Psoas muscle (tissue), 8 donors: ENCODE data around the gene OSBPL1A. TPM values are rescaled to one million over a fixed set of nuclear protein-coding genes. Genes with fewer than 3 reads are reported as not detected.

Experiments
- ATAC-seq, 4 donors: fragments of 200-7000 bp; cut with Tn5 transposase; one replicate each; pipeline ENCODE4 v1.9.1; 2020; ENCODE audit warnings: moderate library complexity in 3 of 4, mild to moderate bottlenecking in 2 of 4
- DNase-seq, 2 donors: peaks; one replicate each; pipeline ENCODE4 v3.0.0-alpha.2; 2020
- H3K27ac ChIP-seq: fragments of 200-600 bp; one replicate; pipeline ENCODE4 v1.8.0; 2022
- H3K27me3 ChIP-seq, 3 donors: fragments of 200-600 bp in 1 of 3; one replicate each; pipeline versions ENCODE4 v1.6.1 to v1.8.0; 2013 to 2022; ENCODE audit warnings: low read length in 2 of 3, mild to moderate bottlenecking in 2 of 3, moderate library complexity in 1 of 3; ENCODE audit not compliant: insufficient read depth in 3 of 3
- H3K36me3 ChIP-seq, 2 donors: fragments of 200-600 bp in 1 of 2; one replicate each; pipeline versions ENCODE4 v1.6.1 to v1.8.0; 2013 to 2022; ENCODE audit warnings: low read depth in 1 of 2, mild to moderate bottlenecking in 1 of 2, moderate library complexity in 1 of 2; ENCODE audit not compliant: insufficient read depth in 1 of 2
- H3K4me1 ChIP-seq: fragments of 200-600 bp; one replicate; pipeline ENCODE4 v1.8.0; 2022
- H3K4me3 ChIP-seq: fragments of 200-600 bp; one replicate; pipeline ENCODE4 v1.8.0; 2022; ENCODE audit warnings: mild to moderate bottlenecking
- H3K9me3 ChIP-seq: fragments of 200-600 bp; one replicate; pipeline ENCODE4 v1.8.0; 2022
- CTCF ChIP-seq: fragments of 200-600 bp; IDR thresholded peaks from one replicate; pipeline ENCODE4 v1.8.0; 2022; ENCODE audit warnings: antibody characterized with exemption
- WGBS, 3 donors: extraction: QIAGEN DNeasy Blood & Tissue Kit; methylation state at CpG; one replicate each; pipeline versions ENCODE4 v1.1.6 to v1.1.7; 2013; 5-methylcytosine and 5-hydroxymethylcytosine counted together
- intact Hi-C, 2 donors: fragments of 100-400 bp; cut with DNase I; formaldehyde crosslinking; loops; one replicate each; pipeline versions ENCODE4 v1.11.0 to v1.14.2; 2022
- polyA plus RNA-seq, 3 donors: library from polyadenylated mRNA; stranded (reverse); fragments of 200-250 nt; gene quantifications; one replicate each; pipeline ENCODE4 v1.2.3, GENCODE V29; 2013
- total RNA-seq, 4 donors: library from RNA; stranded (reverse); fragmentation: NEBNext Ultra II Directional in 2 of 4; extraction: Animal tissue kit (Norgen Biotek cat#: 25700) in 2 of 4; gene quantifications; one replicate each; pipeline versions ENCODE4 v1.2.1 to v1.2.4, GENCODE V29; 2021 to 2023
- donor health status: healthy with polysubstance abuse.
- donor health status: DM: no; HTN: no; CAD: no; lungs with moderate emphysema.
- donor health status: Bipolar disorder and iron deficiency.
- donor health status: healthy.
- donor health status: DM: yes; HTN: yes; CAD: no.
- donor health status: DM: no; HTN: no; CAD: no.
- donor health status: DM: no; HTN: no; CAD: no.
- donor health status: DM: yes; HTN: yes; CAD: no.

Gene OSBPL1A
- total and polyA plus RNA-seq, 7 donors: 13.7 to 87.8 (median 65.8) TPM

GRCh38 chr18:24244698-24245097 lies 152.9 kb downstream of the OSBPL1A start:
- intact Hi-C loops: no loop called here
- H3K4me3 ChIP-seq: no peak overlapping the region
- H3K4me1 ChIP-seq: peaks cover 30% of the 10 kb centered on the region
- TF ChIP-seq CTCF: no peak
- WGBS, 3 donors: 86 to 97% (median 93%) methylated on average over 5 of the region's 5 CpGs
- no peak for DNase-seq
- no peak for ATAC-seq
- H3K36me3 ChIP-seq: no peaks in the 10 kb centered on the region
- H3K27ac ChIP-seq: no peak overlapping the region
- no peaks in the 10 kb centered on the region for H3K9me3 ChIP-seq
- no peaks in the 10 kb centered on the region for H3K27me3 ChIP-seq

DNA sequence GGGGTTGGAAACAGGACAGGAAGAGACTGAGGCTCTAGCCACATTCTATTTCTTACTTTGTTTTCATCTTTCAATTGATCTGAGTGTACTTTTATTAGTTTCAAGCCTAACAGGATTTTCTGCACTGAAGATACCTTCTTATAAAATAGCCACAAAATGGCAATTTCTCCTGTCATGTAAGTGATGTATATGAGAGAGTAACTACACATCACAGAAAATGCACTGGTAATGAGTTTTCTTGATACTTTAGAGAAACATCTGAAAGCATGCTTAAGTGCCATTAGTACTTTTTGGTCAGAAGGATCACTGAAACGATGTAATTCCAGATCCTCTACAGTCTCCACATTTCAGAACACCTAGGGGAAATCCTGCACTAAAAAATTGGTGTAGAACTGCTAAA lies 153.9 kb downstream of the OSBPL1A start:
- DNase-seq: no peak
- Histone ChIP-seq H3K4me1 (peaks cover 22% of the 10 kb centered on the region), H3K36me3 (peaks cover 0 to 3% of the 10 kb centered on the region in 2 donors), H3K27me3 (no peaks in the 10 kb centered on the region), H3K27ac (no peak overlapping the region), H3K4me3 (no peak overlapping the region), H3K9me3 (no peaks in the 10 kb centered on the region)
- intact Hi-C loops: no loop called here
- no peak for ATAC-seq
- WGBS, 3 donors: 62 to 72% (median 70%) methylated on average over 1 of the region's 1 CpG
- TF ChIP-seq CTCF: no peak

DNA sequence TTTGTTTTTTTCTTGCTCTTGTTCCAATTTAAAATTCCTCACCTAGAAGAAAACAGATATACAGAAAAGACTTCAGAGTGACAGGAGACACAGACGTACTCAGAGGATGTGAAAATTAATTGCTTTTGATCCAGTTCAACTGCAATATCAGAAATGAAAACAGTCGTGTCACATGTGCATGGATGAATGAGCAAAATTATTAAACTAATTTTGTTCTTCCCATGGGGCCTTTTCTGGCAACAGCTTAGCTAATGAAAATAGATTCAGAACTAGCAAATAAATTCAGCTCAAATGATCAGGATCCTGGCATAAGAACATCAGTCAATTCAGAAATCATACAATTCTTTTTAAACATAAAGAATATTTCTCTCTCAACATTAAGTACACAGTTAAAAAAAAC lies 158.3 kb downstream of the OSBPL1A start:
- no peak overlapping the region for H3K4me3 ChIP-seq
- TF ChIP-seq CTCF: no peak
- peaks cover 16% of the 10 kb centered on the region for H3K4me1 ChIP-seq
- H3K36me3 ChIP-seq: peaks cover 5 to 29% of the 10 kb centered on the region in 2 donors
- DNase-seq (no peak), ATAC-seq (no peak)
- no peak overlapping the region for H3K27ac ChIP-seq
- intact Hi-C loops: no loop called here
- no peaks in the 10 kb centered on the region for H3K27me3 ChIP-seq
- no peaks in the 10 kb centered on the region for H3K9me3 ChIP-seq
- WGBS, 3 donors: 52 to 70% (median 56%) methylated on average over 2 of the region's 2 CpGs

DNA sequence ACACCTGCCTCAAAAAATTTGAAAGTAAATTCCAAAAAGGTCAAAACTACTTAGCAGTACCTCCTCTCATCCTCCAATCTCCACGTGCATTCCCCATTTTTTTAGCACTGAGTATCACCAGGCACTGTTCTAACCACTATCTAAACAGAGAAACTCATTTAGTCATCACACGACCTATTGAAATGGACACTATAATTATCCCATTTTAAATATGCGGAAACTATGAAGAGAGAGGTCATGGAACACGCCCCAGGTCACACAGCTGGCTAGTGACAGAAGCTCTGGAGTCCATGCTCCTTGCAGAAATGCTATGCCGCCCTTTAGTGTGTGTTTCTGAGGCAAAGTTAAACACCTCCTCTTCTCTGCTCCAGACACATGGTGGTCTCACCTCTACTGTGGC lies 159.2 kb downstream of the OSBPL1A start:
- ATAC-seq: no peak

More for the DNA sequence above, 159.2 kb downstream of the OSBPL1A start:
- peaks cover 5 to 29% of the 10 kb centered on the region in 2 donors for H3K36me3 ChIP-seq
- H3K27ac ChIP-seq: no peak overlapping the region
- 56 to 60% (median 58%) methylated on average over 5 of the region's 5 CpGs for WGBS, 3 donors
- DNase-seq: no peak
- H3K27me3 ChIP-seq: no peaks in the 10 kb centered on the region
- H3K9me3 ChIP-seq: no peaks in the 10 kb centered on the region
- no peak overlapping the region for H3K4me3 ChIP-seq
- no peak for TF ChIP-seq CTCF
- H3K4me1 ChIP-seq: peaks cover 14% of the 10 kb centered on the region
- intact Hi-C loops: no loop called here
